GM10266 (cell line): ENCODE results near the gene TCOF1.

Source experiments
- DNase-seq: peaks from one replicate; pipeline ENCODE4 v3.0.0; 2012; ENCODE audit errors: extremely low spot score
- CTCF ChIP-seq: IDR thresholded peaks from 2 replicates; pipeline ENCODE4 v1.5.1; 2012; ENCODE audit warnings: mild to moderate bottlenecking, low read depth; ENCODE audit not compliant: control insufficient read depth, insufficient read depth; ENCODE audit errors: missing control alignments

TCOF1 gene

DNA sequence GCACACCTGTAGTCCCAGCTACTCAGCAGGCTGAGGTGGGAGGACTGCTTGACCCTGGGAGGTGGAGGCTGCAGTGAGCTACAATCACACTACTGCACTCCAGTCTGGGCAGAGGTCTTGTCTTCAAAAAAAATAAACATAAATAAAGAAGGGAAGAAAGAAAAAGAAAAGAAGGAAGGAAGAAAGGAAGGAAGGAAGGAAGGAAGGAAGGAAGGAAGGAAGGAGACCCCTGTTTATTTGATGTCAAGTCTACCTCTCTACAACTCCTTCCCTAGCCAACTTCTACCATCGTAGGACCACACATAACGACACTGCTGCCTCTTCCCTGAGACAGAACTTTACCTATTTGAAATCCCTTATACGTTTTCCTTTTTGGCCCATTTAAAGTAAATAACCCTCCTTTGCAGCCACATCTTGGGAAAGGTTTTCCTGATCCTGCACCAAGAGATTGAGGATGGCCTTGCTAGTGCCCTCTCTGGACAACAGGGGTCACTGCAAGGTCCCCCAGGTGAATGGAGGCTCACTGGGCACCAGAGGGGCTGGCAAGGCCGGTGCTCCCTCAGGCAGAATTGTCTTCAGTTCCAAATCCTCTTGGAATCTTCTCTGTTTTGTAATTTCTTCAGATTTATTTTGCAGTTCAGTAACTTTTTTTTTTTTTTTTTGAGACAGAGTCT lies 81.5 kb downstream of the TCOF1 start:
- DNase-seq, result no peak
- TF ChIP-seq CTCF, result peak; percentile 61

DNA sequence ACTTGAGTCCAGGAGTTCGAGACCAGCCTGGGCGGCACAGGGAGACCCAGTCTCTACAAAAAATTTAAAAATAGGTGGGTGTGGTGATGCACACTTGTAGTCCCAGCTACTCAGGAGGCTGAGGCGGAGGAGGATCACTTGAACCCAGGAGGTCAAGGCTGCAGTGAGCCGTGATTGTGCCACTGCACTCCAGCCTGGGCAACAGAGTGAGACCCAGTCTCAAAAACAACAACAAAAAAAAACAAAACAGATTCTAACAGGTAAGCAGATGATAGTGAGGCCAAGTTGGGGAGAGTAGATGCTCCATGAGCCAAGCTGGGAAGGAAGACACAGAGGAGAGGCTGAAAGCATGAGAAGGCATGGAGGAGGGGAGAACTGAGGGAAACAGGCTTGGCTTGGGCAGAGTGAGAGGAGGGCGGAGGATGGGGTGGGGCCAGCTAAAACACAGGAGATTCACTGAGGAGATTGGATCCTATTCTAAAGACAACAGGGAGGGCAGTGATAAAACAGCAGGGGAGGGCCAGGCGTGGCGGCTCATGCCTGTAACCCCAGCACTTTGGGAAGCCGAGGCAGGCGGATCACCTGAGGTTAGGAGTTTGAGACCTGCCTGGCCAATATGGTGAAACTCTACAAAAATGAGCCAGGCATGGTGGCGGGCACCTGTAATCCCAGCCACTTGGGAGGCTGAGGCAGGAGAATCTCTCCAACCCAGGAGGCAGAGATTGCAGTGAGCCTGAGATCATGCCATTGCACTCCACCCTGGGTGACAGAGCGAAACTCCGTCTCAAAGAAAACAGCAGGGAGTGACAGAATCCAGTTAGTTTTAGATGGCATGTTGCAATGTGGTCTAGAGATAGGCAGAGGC lies 83.7 kb downstream of the TCOF1 start:
- DNase-seq, result no peak
- TF ChIP-seq CTCF, result no peak

DNA sequence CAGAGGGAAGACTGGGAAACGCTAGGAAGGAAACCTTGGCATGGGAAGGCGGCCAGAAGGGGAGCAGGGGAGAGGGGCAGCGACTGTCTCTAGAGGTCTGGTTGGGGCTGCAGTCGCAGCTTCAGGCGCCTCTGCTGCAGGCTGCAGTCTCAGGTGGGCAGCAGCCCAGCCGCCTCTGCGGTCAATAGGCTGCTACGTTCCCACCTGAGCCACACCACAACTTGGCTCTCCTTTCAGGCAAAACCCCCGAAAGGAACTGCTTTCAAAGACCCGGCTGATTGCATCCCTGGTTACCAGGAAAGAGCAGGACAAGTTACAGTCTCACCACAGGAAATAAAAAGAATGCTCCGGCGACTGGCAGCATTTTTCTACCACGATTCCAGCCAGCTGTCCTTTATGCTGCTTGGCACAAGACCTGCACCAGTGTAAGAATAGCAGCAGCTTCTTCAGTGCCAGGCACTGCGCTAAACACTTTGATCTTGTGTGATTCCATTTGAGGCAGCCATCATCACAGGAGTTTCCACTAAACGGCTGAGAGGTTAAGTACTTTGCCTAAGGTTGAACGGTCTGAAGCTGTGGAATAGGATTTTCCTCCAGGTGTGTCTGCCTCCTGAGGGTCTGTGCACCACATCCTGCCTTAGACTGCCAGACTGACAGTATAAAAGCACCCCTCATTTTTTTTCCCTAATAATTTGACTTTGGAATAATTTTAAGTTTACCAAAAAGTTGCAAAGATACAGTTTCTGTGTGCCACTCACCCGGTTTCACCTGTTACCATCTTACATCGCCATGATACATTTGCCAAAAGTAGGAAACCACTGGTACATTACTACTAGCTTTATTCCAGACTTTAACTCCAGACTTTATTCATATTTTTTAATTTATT lies 84.6 kb downstream of the TCOF1 start:
- no peak for DNase-seq
- TF ChIP-seq CTCF, result no peak

DNA sequence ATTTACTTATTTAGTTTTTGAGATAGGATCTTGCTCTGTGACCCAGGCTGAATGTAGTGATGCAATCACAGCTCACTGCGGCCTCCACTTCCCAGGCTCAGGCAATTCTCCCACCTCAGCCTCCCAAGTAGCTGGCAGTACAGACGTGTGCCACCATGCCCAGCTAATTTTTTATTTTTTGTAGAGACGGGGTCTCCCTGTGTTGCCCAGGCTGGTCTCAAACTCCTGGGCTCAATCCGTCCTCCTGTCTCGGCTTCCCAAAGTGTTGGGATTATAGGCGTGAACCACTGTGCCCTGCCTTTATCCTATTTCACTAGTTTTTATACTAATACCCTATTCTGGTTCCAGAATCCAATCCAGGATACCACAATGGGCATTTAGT lies 85.2 kb downstream of the TCOF1 start:
- no peak for DNase-seq
- no peak for TF ChIP-seq CTCF

DNA sequence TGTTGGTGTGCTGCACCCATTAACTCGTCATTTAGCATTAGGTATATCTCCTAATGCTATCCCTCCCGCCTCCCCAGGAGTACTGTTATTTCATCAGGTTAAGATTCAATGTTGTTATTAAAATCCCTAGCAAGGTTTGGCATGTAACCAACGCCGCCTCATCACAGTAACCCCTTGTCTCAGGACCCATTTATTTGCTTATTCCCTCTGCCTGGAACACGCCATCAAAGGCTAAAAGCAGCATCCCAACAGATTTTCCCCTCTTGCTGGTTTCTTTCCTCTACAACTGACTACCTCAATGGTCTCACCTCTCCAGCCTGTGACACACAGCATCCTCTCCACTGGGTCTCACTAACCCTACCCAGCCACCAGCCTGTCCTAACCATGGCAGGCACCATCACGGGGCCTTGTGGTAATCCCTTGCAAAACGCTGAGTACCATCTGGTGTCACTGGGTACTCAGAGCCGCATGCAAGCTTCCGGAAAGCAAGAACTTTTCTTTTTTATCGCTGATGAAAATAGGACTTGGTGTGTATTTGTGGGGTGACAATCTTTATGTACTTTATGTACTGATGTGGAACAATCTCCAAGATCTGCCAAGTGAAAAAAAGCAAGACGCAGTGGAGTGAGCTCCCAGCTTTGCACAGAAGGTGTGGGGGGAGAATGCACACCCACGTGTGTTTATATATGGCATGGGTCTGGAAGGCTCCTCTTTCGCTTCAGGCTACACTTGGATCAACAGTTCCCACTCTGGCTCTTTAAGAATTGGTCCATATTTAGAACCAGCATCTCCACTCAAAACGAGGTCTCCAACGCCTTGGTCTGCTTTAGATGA lies 86.0 kb downstream of the TCOF1 start:
- DNase-seq, result no peak
- no peak for TF ChIP-seq CTCF

DNA sequence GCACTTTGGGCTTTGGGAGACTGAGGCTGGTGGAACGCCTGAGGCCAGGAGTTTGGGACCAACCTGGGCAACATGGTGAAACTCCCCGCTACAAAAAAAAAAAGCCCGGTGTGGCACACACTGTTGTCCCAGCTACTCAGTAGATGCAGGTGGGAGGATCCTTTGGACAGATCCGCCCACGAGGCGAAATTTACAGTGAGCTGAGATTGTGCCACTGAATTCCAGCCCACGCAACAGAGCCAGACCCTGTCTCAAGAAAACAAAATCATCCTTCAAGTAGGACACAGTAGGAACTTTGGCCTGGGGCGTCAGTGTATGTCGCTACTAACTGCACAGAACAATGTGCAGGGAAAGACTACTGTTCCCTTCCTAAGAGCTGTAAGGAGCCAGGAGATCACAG lies 87.3 kb downstream of the TCOF1 start:
- no peak for DNase-seq
- no peak for TF ChIP-seq CTCF
